ENCODE measurements around the gene LRPPRC.

DNA sequence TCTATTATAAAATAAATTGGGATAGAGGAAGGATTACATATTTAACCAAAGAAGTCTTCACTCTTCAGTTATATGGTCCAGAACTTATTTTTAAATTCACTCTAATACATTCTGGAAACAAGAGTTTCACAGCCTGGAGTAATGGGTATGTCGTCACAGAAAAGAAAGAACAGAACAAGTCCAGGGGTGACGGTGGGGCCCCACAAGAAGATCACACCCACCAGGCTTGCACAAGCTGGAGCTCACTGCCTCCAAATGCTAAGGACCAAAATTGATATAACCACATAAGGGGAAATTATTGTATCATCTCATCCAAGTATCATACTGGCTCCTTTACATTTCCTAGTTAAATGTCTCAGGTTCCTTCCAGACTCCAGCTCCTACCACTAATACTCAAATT is 11.3 kb downstream of the LRPPRC start:
- no peak for TF ChIP-seq EZH2 (IDR thresholded peaks at IDR 0.05; ENCODE audit: borderline replicate concordance, low read length)
- TF ChIP-seq, protein P1, sequence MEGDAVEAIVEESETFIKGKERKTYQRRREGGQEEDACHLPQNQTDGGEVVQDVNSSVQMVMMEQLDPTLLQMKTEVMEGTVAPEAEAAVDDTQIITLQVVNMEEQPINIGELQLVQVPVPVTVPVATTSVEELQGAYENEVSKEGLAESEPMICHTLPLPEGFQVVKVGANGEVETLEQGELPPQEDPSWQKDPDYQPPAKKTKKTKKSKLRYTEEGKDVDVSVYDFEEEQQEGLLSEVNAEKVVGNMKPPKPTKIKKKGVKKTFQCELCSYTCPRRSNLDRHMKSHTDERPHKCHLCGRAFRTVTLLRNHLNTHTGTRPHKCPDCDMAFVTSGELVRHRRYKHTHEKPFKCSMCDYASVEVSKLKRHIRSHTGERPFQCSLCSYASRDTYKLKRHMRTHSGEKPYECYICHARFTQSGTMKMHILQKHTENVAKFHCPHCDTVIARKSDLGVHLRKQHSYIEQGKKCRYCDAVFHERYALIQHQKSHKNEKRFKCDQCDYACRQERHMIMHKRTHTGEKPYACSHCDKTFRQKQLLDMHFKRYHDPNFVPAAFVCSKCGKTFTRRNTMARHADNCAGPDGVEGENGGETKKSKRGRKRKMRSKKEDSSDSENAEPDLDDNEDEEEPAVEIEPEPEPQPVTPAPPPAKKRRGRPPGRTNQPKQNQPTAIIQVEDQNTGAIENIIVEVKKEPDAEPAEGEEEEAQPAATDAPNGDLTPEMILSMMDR (conservative IDR thresholded peaks at IDR 0.05 in 1 of 2, IDR thresholded peaks at IDR 0.05 in 1 of 2; ENCODE audit: extremely low read depth in 1 of 2, insufficient read depth in 1 of 2, low read depth in 1 of 2, low read length in 2 of 2) = no peak

All from mammary epithelial cell (primary cell).